ENCODE results near the gene ZNF205.

- no peak for TF ChIP-seq CTCF (IDR thresholded peaks at IDR 0.05)
- TF ChIP-seq POLR2A (IDR thresholded peaks at IDR 0.05), result no peak
Measured at GRCh38 chr16:3097266-3097665, 15.1 kb upstream of the ZNF205 start.

Data from right lobe of liver (tissue), 4 donors.